ENCODE results near the gene SEC61A2. TPM values are rescaled to one million over a fixed set of nuclear protein-coding genes. Genes with fewer than 3 reads are reported as not detected.

The SEC61A2 gene
- total RNA-seq, 1 donor from 2014 or later: 12.3 TPM

DNA sequence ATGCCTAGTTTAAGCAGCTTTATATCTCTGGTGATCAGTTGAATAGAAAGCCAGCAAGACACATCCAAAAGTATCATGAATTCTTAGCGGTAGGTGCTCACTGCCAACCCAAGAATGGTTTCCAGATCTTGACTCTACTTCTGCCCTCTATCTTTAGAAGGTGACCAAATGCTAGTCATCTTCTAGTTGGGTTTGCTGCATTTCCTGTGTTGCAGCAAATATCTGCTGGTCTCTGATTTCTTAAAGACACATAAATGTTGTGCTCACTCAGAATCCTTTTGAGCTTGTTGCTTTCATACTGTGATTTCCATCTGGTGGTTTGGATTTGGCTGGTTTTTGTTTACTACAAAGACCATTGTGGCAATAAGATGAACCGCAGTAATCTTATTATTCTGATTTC lies 68.7 kb downstream of the SEC61A2 start:
- DNase-seq: no peak

DNA sequence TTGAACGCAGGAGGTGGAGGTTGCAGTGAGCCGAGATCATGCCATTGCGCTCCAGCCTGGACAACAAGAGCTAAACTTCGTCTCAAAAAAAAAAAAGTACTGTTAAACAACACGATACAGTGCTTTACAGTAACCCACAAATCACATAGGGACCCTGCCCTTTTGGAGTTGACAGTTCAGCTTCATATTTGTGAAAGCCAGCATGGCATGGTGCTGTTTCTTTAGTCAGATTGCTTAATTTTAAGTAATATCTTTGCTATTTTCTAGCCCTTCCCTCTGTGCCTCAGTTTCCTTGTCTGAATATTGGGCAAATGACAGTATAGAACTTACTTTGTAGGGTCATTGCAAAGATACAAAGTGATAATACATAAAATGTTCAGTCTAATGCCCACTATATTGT lies 71.4 kb downstream of the SEC61A2 start:
- no peak for DNase-seq

DNA sequence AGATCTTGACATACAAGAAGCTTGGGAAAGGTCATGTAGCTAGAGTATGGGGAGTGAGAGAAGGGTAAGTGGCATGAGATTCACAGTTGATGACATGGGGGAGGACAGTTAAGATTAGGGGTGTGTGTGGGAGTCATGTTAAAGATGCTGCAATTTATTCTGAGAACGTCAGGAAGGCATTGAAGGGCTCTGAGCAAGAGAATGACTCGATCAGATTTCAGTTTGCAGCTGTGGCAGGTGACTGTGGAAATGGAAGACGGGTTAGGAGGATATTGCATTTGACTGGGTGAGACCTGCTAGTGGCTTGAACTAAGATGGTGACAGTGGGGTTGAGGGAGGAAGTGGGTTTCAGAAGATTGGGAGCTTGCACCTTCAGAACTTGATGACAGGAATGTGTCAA lies 72.1 kb downstream of the SEC61A2 start:
- no peak for DNase-seq

DNA sequence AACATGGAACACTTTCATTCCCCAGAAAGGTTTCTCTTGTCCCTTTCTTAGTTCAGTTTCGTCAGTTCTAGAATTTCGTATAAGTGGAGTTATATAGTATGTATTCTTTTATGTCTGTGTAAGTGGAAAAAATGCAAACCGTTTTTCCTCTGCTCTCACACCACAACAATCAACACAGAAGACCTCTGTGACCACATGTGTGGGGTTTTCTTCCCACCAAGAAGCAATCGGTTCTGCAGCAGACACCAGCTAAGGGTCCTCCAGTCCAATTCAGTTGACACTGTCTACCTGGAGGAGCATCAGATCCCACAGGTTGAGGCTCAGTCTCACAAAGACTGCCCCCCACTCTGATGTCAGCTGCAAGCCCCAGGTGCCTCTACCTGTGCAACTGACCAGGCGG lies 72.7 kb downstream of the SEC61A2 start:
- DNase-seq: no peak

DNA sequence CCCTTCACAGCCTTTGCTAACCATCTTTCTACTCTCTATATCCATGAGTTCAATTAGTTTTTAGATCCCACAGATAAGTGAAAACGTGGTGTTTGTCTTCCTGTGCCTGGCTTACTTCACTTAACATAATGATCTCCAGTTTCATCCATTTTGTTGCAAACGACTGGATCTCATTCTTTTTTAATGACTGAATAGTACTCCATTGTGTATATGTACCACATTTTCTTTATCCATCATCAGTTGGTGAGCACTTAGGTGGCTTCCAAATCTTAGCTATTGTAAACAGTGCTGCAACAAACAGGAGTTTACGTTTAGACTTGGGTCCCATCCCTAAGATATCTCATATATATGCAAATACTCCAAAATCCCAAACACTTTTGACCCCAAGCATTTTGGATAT lies 75.6 kb downstream of the SEC61A2 start:
- DNase-seq: no peak

- no peak for DNase-seq
Observed at GRCh38 chr10:12207114-12207513, 77.6 kb downstream of the SEC61A2 start.

- no peak for DNase-seq
Observed at GRCh38 chr10:12208460-12208859, 79.0 kb downstream of the SEC61A2 start.

DNA sequence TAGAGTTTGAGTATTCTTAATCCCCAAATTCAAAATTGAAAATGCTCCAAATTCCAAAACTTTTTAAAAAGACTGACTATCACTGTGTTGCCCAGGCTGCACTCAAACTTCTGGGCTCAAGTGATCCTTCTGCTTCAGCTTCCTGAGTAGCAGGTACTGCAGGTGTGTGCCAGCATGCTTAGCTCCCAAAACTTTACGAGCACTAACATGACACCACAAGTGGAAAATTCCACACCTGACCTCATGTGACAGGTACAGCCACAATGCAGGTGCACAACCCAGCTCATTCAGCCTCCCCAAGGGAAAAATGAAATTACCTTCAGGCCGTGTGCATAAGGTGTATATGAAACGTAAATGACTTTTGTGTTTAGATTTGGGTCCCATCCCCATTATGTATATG lies 83.0 kb downstream of the SEC61A2 start:
- DNase-seq: no peak

DNA sequence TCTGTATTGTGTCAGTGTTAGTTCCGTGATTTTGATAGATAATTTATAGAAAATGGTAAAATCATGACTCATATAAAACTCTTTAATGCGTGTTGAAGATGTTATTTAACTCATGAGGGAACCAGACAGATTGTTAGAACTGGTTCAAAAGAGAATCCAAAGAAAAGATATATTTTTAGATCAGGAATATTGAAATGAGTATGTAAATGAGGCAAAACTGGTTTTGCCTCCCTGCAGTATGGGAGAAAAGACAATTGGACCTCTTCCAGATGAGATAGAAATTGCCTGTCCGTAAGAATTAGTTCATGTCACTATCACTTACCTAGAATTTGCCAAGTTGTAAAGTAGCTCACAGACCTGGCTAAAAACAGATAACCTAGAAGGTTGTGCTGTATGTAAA lies 84.1 kb downstream of the SEC61A2 start:
- DNase-seq: no peak

DNA sequence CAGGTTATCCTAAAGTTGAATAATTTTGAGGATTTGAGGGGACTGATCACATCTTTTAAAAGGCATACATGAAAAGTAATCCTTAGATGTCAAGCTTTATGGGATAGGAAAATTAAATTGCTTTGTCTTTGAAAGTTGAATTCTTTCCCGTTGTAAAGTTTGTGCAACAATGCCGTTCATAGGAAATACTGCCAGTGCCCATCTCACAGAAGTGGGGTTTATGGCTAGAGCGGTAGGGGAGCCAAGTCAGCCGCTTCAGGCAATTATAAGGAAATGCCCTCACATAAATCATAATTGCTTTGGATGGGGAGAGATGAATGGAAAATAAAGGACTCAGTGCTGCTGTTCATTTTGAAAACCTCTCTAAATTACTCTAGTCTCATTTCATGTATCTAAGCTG lies 84.6 kb downstream of the SEC61A2 start:
- DNase-seq: no peak

DNA sequence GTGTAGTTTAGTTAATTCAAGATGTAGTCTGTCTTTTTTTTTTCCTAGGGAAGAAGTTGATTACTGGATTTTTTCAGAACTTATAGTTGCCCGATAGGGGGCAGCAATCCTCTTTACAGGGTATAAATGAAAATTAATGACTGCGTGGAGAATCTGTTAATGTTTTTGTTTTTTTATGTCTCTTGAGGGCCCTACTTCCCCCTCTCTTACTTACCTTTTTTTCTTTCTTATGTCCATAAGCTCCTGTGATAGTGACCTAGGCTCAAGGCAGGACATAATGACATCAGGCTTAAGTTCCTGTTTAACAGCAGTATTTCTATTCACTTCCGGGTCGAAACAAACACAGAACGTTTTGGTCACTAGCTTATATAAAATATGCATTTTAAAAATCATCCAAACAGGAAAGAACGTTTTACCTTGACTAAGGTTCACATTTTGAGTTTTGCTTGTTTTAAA lies 85.3 kb downstream of the SEC61A2 start:
- DNase-seq: peak; percentile 76

Other genes with a start within 250 kb of the SEC61A2 start
- 21.8 and 31.6 TPM in 2 replicates for gene UPF2, start 86.9 kb upstream of the SEC61A2 start, total RNA-seq
- gene DHTKD1, start 60.7 kb upstream of the SEC61A2 start, total RNA-seq: 31.7 and 40.5 TPM in 2 replicates
- gene NUDT5, start 66.2 kb downstream of the SEC61A2 start, total RNA-seq: 86.1 and 90.2 TPM in 2 replicates
- 149 and 233 TPM in 2 replicates for gene CDC123, start 66.5 kb downstream of the SEC61A2 start, total RNA-seq
- gene CAMK1D, start 219.9 kb downstream of the SEC61A2 start, total RNA-seq: 0.85 and 3.2 TPM in 2 replicates

Data from dermis blood vessel endothelial cell (primary cell).